ENCODE results near the gene CFAP91.

DNA sequence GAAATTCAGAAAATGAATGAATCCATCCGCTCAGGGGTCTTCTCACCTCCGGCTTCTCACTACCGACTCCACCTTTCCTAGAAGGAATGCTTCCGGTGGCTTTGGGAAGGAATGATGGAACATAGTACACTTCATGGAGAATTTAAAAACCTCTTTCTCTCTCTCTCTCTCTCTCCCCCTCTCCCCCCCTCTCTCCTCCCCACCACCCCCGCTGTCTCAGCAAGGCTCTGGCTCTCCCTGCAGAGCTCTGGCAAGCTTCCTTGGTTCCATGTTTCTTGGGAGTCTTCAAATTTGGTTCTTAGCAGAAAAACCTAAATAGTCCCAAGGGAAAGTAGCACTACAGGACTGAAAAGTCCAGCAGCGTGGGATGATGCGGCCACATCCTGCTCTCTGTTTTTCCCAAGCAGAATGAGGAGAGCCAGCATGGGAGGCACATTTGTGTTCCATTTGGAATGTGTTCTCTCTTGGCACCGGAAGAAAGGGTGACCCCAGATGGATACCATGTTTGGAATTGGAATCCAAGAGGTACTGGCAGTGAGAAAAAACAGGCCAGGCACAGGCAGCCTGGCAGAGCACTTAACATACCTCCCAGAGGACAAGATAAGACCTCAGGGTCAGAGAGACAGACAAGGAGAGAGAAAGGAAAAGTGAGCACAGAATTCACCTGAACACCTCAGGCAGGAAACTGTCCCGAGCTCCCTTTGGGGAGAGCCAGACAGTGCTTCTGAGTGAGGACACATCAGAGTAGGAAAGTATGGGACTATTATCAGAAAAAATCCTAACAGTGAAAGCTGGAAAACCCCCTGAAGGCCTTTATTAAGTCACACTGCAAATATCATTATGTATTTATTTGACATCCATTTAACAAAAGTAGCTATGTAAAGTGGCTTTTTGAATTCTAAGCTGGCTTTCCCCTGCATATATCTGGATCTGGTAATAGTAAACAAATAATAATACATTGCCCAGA, 42.1 kb upstream of the CFAP91 start, which contains the start of gene POPDC2:
- no peak for TF ChIP-seq EZH2phosphoT487 (IDR thresholded peaks at IDR 0.05; ENCODE audit: borderline replicate concordance)
- TF ChIP-seq, protein P1, sequence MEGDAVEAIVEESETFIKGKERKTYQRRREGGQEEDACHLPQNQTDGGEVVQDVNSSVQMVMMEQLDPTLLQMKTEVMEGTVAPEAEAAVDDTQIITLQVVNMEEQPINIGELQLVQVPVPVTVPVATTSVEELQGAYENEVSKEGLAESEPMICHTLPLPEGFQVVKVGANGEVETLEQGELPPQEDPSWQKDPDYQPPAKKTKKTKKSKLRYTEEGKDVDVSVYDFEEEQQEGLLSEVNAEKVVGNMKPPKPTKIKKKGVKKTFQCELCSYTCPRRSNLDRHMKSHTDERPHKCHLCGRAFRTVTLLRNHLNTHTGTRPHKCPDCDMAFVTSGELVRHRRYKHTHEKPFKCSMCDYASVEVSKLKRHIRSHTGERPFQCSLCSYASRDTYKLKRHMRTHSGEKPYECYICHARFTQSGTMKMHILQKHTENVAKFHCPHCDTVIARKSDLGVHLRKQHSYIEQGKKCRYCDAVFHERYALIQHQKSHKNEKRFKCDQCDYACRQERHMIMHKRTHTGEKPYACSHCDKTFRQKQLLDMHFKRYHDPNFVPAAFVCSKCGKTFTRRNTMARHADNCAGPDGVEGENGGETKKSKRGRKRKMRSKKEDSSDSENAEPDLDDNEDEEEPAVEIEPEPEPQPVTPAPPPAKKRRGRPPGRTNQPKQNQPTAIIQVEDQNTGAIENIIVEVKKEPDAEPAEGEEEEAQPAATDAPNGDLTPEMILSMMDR (conservative IDR thresholded peaks at IDR 0.05; ENCODE audit: low read length): no peak

Data from Loucy (cell line).